Measurements from ENCODE around the gene SCNN1B.

The SCNN1B gene

GRCh38 chr16:23321206-23321875 is 19.2 kb downstream of the SCNN1B start:
- Histone ChIP-seq H3K36me3 (ENCODE audit: control insufficient read depth, insufficient read depth, low read length) (no peaks in the 10 kb centered on the region), H3K9me3 (ENCODE audit: control insufficient read depth, low read length) (no peaks in the 10 kb centered on the region), H3K27ac (ENCODE audit: low read depth, low read length, severe bottlenecking) (no peak overlapping the region), H3K4me1 (ENCODE audit: control insufficient read depth, insufficient read depth, low read length, poor library complexity, severe bottlenecking) (no peaks in the 10 kb centered on the region), H3K4me3 (ENCODE audit: extremely low read depth, insufficient read depth, low read length, poor library complexity, severe bottlenecking) (no peak overlapping the region)
- WGBS, 2 experiments (ENCODE audit: insufficient coverage in 2 of 2) = 92 to 96% methylated on average over 11 to 12 of the region's 14 CpGs

DNA sequence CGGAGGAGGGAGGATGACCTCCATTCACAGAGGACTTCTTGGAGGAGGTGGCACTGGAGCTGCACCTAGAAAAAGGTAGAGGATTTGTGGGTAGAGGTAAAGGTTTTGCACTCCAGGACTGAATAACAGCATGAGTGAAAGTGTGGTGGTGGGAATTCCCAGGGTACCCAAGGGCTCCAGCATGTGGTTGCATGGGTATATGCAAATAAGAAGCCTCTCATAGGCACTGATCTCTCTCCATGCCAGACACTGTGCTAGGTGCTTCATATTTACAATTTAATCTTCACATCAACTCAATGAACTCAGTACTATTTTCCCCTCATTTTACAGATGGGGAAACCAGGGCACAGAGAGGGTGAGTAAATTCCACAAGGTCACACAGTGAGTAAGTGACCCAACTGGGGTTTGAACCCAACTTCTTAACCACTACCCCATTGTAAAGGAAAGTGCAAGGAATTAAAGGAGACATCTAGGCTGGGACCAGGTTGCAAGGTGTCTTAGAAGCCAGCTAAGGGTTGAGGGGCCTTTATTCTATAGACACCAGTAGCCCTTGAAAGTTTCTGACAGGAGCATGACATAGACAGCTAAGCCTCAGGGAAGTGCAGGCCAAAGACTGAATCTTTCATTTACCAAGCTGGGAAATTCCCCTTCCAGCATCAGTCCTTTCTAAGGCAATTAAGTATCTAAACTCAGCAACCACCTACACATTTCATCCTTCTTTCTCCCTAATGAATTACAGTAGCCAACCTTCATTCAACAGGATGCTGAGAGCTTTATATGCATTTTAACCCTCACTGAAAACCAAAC is 21.3 kb downstream of the SCNN1B start:
- Histone ChIP-seq H3K9me3 (ENCODE audit: control insufficient read depth, low read length) (no peaks in the 10 kb centered on the region), H3K4me1 (ENCODE audit: control insufficient read depth, insufficient read depth, low read length, poor library complexity, severe bottlenecking) (no peaks in the 10 kb centered on the region)
- WGBS, 2 experiments (ENCODE audit: insufficient coverage in 2 of 2) = 100% methylated on average over 1 of the region's 1 CpG; no CpG with 5 or more reads in 1 of the 2 experiments

DNA sequence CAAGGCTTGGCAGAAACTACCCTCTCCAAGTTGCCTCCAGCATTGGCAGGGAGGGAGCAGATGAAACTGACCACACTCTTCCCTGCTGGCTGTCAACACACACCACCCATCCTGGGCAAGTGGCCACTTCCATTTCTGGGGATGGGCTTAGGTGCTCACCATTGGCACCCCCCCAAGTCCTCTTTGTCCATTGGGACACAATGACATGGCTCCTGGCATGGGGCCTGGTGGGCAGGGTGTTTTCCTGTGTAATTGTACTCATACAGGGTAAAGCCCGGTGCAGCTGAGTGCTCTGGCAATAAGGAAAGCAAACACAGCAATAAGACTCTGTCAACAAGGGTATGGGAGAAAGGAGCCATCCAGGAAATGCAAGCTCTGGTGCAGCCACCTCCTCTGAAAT is 22.6 kb downstream of the SCNN1B start:
- no peaks in the 10 kb centered on the region for H3K4me1 ChIP-seq (ENCODE audit: control insufficient read depth, insufficient read depth, low read length, poor library complexity, severe bottlenecking)
- 89% methylated on average over 1 of the region's 1 CpG; no CpG with 5 or more reads in 1 of the 2 experiments for WGBS, 2 experiments (ENCODE audit: insufficient coverage in 2 of 2)
- no peak overlapping the region for H3K27ac ChIP-seq (ENCODE audit: low read depth, low read length, severe bottlenecking)
- no peaks in the 10 kb centered on the region for H3K36me3 ChIP-seq (ENCODE audit: control insufficient read depth, insufficient read depth, low read length)
- H3K9me3 ChIP-seq (ENCODE audit: control insufficient read depth, low read length) = no peaks in the 10 kb centered on the region
- H3K4me3 ChIP-seq (ENCODE audit: extremely low read depth, insufficient read depth, low read length, poor library complexity, severe bottlenecking) = no peak overlapping the region

More for the DNA sequence above, 21.3 kb downstream of the SCNN1B start:
- H3K36me3 ChIP-seq (ENCODE audit: control insufficient read depth, insufficient read depth, low read length) = no peaks in the 10 kb centered on the region
- H3K4me3 ChIP-seq (ENCODE audit: extremely low read depth, insufficient read depth, low read length, poor library complexity, severe bottlenecking) = no peak overlapping the region
- no peak overlapping the region for H3K27ac ChIP-seq (ENCODE audit: low read depth, low read length, severe bottlenecking)

- Histone ChIP-seq H3K4me3 (ENCODE audit: extremely low read depth, insufficient read depth, low read length, poor library complexity, severe bottlenecking) (no peak overlapping the region), H3K4me1 (ENCODE audit: control insufficient read depth, insufficient read depth, low read length, poor library complexity, severe bottlenecking) (no peaks in the 10 kb centered on the region), H3K27ac (ENCODE audit: low read depth, low read length, severe bottlenecking) (no peak overlapping the region), H3K9me3 (ENCODE audit: control insufficient read depth, low read length) (no peaks in the 10 kb centered on the region), H3K36me3 (ENCODE audit: control insufficient read depth, insufficient read depth, low read length) (no peaks in the 10 kb centered on the region)
- 89 to 92% methylated on average over 2 of the region's 4 CpGs for WGBS, 2 experiments (ENCODE audit: insufficient coverage in 2 of 2)
Observed at GRCh38 chr16:23327836-23328235, 25.7 kb downstream of the SCNN1B start.

GRCh38 chr16:23330161-23330560 is 28.1 kb downstream of the SCNN1B start:
- H3K9me3 ChIP-seq (ENCODE audit: control insufficient read depth, low read length) = no peaks in the 10 kb centered on the region
- no peaks in the 10 kb centered on the region for H3K36me3 ChIP-seq (ENCODE audit: control insufficient read depth, insufficient read depth, low read length)
- WGBS, 2 experiments (ENCODE audit: insufficient coverage in 2 of 2) = 82 to 91% methylated on average over 7 to 8 of the region's 8 CpGs

DNA sequence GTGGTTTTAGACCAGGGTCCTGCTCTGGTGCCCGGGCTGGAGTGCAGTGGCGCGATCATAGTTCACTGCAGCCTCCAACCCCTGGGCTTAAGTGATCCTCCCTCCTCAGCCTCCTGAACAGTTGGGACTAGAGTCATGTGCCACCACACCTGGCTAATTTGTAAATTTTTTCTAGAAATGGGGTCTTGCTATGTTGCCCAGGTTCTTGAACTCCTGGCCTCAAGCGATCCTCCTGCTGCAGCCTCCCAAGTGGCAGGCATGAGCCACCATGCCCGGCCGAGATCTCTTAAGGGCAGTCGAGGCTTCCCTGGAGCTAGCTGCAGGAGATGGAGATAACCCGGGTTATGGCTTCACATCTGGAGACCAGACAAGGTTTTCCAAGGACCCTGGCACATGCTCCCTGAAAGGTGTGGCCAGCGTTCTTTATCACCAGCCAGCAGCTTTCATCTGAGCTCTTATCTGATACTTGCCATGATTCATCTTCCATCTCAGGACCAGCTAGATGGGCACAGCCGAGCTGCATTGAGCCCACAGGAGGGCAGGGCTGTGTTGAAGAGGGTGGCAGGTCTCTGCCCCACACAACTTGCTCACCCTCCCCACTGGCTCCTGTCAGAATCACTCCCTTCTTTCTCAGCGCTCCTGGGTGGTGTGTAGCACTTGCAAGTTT is 28.6 kb downstream of the SCNN1B start:
- no peaks in the 10 kb centered on the region for H3K4me1 ChIP-seq (ENCODE audit: control insufficient read depth, insufficient read depth, low read length, poor library complexity, severe bottlenecking)
- 89 to 92% methylated on average over 8 to 9 of the region's 11 CpGs for WGBS, 2 experiments (ENCODE audit: insufficient coverage in 2 of 2)
- no peak overlapping the region for H3K4me3 ChIP-seq (ENCODE audit: extremely low read depth, insufficient read depth, low read length, poor library complexity, severe bottlenecking)
- no peaks in the 10 kb centered on the region for H3K36me3 ChIP-seq (ENCODE audit: control insufficient read depth, insufficient read depth, low read length)
- no peaks in the 10 kb centered on the region for H3K9me3 ChIP-seq (ENCODE audit: control insufficient read depth, low read length)
- H3K27ac ChIP-seq (ENCODE audit: low read depth, low read length, severe bottlenecking) = no peak overlapping the region

More at GRCh38 chr16:23330161-23330560, 28.1 kb downstream of the SCNN1B start:
- H3K27ac ChIP-seq (ENCODE audit: low read depth, low read length, severe bottlenecking) = no peak overlapping the region
- no peaks in the 10 kb centered on the region for H3K4me1 ChIP-seq (ENCODE audit: control insufficient read depth, insufficient read depth, low read length, poor library complexity, severe bottlenecking)
- no peak overlapping the region for H3K4me3 ChIP-seq (ENCODE audit: extremely low read depth, insufficient read depth, low read length, poor library complexity, severe bottlenecking)

DNA sequence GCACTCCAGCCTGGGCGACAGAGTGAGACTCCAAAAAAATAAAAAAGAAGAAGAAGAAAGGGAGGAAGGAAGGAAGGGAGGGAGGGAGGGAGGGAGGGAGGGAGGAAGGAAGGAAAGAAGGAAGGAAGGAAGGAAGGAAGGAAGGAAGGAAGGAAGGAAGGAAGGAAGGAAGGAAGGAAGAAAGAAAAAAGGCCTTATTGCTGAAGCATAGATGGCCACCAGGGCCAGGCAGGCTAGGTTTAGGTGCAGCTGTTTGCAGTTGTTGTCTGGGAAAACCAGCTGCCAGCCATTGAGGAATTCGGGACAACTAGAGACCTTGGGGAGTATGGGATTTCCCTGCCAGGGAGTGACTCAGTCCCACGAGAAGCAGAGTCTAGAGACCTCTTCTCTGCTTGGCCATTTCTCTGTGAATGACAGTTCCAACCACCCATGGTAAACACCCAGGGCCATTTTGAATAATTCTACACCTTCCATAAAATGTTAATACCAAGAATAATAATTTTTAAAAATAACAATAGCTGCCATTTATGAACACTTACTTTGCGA is 31.0 kb downstream of the SCNN1B start:
- Histone ChIP-seq H3K27ac (ENCODE audit: low read depth, low read length, severe bottlenecking) (no peak overlapping the region), H3K4me1 (ENCODE audit: control insufficient read depth, insufficient read depth, low read length, poor library complexity, severe bottlenecking) (no peaks in the 10 kb centered on the region), H3K4me3 (ENCODE audit: extremely low read depth, insufficient read depth, low read length, poor library complexity, severe bottlenecking) (no peak overlapping the region), H3K36me3 (ENCODE audit: control insufficient read depth, insufficient read depth, low read length) (no peaks in the 10 kb centered on the region), H3K9me3 (ENCODE audit: control insufficient read depth, low read length) (no peaks in the 10 kb centered on the region)
- 74 to 87% methylated on average over 2 to 3 of the region's 4 CpGs for WGBS, 2 experiments (ENCODE audit: insufficient coverage in 2 of 2)

DNA sequence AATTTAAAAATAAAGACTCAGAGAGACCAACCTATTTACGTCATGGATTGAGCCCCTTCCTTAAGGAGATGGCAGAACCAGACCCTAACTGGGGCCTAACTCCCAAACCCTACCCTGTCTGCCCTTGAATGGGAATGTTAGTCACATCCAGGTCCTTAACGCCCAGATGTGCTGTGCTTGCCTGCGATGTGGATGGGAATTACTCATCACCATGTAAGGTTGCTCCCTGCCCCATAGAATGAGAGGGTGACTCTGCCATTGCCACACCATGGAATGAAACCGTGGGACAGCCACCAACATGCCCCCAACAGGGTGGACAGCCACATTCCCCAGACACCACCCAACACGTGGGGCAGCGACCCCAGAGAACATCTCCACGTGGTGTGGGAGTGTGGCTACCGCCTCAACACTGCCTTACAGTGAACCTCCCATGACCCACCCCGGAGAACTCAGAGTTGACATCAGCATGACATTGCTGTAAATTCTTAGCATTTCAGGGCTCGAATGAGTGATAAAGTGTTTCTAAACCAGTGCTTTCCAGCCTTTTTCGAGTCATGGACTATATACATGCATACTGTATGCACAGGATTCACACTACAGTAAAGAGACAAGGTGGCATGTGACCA is 31.8 kb downstream of the SCNN1B start:
- no peak overlapping the region for H3K4me3 ChIP-seq (ENCODE audit: extremely low read depth, insufficient read depth, low read length, poor library complexity, severe bottlenecking)
- no peaks in the 10 kb centered on the region for H3K4me1 ChIP-seq (ENCODE audit: control insufficient read depth, insufficient read depth, low read length, poor library complexity, severe bottlenecking)
- WGBS, 2 experiments (ENCODE audit: insufficient coverage in 2 of 2) = 85 to 88% methylated on average over 5 to 6 of the region's 11 CpGs
- no peaks in the 10 kb centered on the region for H3K9me3 ChIP-seq (ENCODE audit: control insufficient read depth, low read length)
- no peak overlapping the region for H3K27ac ChIP-seq (ENCODE audit: low read depth, low read length, severe bottlenecking)
- H3K36me3 ChIP-seq (ENCODE audit: control insufficient read depth, insufficient read depth, low read length) = no peaks in the 10 kb centered on the region

DNA sequence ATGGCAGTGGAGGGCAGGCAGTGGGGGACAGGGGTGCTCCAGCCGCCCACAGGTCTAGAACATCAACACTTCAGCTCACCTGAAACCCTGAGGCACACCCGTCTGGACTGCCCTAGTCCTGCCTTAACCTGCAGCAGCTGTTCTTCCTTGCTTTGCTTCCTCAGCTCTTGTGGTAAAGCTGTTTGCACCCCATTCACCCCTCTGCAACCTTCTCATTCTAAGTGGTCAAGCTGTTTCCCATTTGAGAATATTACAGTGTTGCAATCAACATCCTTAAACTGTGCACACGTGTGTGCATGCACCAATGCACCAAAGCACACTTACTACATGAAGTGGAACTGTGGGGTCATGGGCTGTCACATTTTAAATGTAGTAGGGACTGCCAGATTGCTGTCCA is 32.4 kb downstream of the SCNN1B start:
- Histone ChIP-seq H3K9me3 (ENCODE audit: control insufficient read depth, low read length) (no peaks in the 10 kb centered on the region), H3K27ac (ENCODE audit: low read depth, low read length, severe bottlenecking) (no peak overlapping the region), H3K4me3 (ENCODE audit: extremely low read depth, insufficient read depth, low read length, poor library complexity, severe bottlenecking) (no peak overlapping the region), H3K4me1 (ENCODE audit: control insufficient read depth, insufficient read depth, low read length, poor library complexity, severe bottlenecking) (no peaks in the 10 kb centered on the region), H3K36me3 (ENCODE audit: control insufficient read depth, insufficient read depth, low read length) (no peaks in the 10 kb centered on the region)
- WGBS, 2 experiments (ENCODE audit: insufficient coverage in 2 of 2) = 77 to 80% methylated on average over 2 of the region's 3 CpGs

DNA sequence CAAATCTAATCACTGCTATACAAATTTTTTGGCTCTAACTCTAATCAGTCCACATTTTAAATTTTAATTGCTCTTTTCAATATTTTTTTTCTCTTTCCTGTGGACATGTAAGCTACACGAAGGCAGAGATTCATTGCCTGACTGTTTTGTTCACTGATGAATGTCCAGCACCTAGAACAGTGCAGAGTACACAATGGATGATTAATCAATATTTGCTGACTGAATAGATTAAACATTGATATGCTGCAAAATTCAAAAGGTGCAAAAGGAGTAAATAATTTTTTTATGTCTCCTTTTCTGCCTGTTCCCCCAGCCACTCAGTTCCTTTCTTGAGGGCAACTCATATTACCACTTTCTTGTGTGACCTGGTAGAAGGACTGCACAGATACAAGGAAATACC is 32.8 kb downstream of the SCNN1B start:
- no peak overlapping the region for H3K27ac ChIP-seq (ENCODE audit: low read depth, low read length, severe bottlenecking)
- H3K4me3 ChIP-seq (ENCODE audit: extremely low read depth, insufficient read depth, low read length, poor library complexity, severe bottlenecking) = no peak overlapping the region
- WGBS, 2 experiments (ENCODE audit: insufficient coverage in 2 of 2) = 83% methylated on average over 1 of the region's 1 CpG; no CpG with 5 or more reads in 1 of the 2 experiments
- H3K4me1 ChIP-seq (ENCODE audit: control insufficient read depth, insufficient read depth, low read length, poor library complexity, severe bottlenecking) = no peaks in the 10 kb centered on the region
- H3K9me3 ChIP-seq (ENCODE audit: control insufficient read depth, low read length) = no peaks in the 10 kb centered on the region
- no peaks in the 10 kb centered on the region for H3K36me3 ChIP-seq (ENCODE audit: control insufficient read depth, insufficient read depth, low read length)

All from mesodermal cell (in vitro differentiated cells).